ENCODE data around the gene AVP.
A peak's percentile ranks its signal among the peaks of the same experiment; 100 is the strongest.
"Not testable (repeated sequence)": the region's sequence is repeated elsewhere in the genome, so short reads cannot be mapped to it uniquely, and the experiment has no call there.

Gene AVP

DNA sequence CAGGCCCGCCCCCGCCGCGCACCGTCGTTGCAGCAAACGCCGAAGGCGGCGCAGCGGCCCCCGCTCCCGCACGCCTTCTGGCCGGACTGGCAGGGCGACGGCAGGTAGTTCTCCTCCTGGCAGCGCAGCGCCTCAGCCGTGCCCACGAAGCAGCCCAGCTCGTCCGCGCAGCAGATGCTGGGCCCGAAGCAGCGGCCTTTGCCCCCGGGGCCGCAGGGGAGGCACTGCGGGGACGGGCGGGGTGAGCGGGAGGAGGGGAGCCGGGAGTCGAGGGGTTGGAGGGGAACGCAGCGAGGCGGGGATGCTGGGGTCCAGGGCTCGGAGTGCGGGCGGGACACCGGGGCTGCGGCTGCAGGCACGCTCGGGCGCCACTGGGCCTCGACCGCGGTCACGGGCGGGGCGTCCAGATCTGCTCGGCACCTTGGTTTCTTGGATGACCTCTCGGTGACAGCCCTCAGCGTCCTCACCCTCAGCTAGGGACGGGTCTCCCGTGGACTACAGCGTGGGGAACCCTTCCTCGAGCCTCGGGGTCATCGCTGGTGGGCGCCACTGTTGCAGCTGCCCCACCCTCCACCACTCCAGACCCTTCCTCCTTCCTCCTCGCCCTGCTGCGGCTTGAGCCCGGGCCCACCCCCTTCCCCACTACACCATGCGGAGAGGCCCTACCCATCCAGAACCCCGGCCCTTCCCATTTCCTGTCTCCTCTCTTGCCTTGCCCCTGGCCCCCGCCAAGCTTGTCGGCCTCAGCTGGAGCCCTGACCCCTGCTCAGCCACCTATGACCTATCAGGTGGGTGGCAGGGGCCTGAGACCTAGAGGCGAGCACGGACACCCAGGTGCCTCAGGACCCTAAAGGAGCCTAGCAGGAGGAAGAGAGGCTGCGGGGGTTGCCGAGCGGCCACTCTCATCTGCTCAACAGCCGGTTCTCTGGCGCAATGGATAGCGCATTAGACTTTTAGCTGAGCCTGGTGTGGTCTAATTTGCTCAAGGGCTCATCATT lies 1.3 kb downstream of the AVP start:
- DNase-seq = no peak

- no peak for DNase-seq
These were observed 2.1 kb downstream of the AVP start for GRCh38 chr20:3082306-3082951.

DNA sequence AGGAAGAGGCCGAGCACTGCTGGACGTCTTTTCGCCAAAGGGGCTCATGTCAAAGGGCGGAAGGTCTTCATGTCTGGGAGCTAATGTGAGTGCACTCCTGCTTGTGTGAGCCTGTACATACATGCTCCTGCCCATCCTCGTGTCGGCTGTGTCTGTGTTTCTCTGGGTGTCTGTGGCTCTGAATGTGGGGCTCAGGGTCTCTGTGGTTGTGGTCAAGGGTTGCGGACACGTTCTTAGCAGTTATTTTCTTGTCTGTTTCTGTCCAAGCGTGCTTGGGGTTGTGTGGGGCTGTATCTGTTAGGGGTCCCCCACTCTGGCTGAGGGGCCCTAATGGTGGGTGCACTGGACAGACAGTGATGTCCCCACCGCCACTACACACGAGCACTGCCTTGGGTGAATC lies 2.9 kb downstream of the AVP start:
- no peak for DNase-seq

DNA sequence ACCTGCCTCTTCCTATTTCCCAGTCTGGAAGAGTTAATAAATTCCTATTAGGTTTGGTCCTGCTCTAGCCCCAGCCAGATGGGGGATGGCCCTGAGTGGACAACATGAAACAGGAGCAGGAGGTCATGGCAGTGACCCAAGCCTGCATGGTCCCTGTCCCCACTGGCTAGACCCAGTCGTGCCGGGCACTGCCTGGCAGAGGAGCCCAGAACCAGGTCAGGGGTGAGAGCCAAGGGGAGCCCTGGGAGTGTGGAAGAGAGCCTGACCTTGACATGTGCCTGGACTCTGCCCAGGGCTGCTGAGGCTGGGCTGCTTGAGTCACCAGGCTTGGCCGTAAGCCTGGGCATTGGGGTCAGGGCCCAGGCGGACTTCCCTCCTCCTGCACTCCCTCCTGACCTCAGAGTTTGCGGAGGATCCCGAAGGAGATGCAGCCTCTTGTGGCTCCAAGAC lies 3.6 kb downstream of the AVP start:
- DNase-seq = no peak

GRCh38 chr20:3077618-3078134 lies 6.8 kb downstream of the AVP start:
- no peak for DNase-seq

- DNase-seq = not testable (repeated sequence)
These were observed 9.2 kb downstream of the AVP start for GRCh38 chr20:3075315-3075714.

DNA sequence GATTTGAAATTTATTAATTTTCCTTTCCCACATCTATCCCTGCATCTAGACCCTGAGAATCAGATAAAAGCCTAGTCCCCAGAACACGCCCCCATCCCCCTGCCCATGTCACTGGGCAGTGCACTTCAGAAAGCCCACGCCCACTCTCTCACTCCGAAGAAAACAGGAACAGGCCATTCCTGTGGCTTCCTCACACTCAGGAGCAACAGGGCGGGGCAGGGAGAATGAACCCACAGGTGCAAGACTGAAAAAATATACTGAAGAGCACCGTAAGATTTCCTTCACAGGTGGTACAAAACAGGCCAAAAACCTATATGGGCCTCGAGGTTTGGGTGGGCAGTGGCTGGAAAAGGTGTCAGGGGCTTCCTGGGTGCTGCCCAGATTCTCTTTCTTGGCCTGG lies 9.7 kb downstream of the AVP start:
- no peak for DNase-seq

GRCh38 chr20:3073251-3073643 lies 11.3 kb downstream of the AVP start:
- not testable (repeated sequence) for DNase-seq

DNA sequence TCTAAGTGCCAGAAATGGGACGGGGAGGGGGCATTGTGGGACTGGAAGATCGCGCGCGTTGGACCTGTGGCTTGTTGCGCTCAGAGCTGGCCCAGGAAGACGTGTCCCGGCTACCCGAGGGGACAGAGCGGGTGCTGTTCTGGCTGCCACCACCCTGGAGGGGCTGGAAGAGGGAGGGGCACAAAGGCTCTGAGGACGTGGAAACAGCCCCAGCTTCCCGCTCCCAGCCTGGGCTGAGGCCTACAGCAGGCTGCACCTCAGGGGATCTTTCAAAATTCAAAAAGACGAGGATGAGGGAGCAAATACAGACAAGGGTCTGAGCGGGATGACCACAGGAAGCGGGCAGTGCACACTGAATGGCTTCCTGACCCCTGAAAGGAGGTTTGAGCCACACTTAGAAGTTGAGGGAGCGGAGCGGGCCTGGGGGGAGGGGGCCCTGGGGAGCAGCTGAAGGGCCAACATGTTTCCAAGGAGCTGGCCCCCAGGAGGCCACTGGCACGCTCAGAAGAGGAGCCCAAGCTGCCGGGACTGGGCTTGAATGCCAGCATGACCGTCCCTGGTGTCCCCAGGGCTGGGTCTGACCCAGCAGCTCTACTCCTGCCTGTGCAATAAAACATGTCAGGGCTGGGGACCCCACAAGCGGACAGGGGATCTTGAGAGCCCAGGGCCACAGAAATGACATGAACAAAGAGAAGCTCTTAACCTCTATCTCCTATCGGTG lies 11.8 kb downstream of the AVP start:
- no peak for DNase-seq

DNA sequence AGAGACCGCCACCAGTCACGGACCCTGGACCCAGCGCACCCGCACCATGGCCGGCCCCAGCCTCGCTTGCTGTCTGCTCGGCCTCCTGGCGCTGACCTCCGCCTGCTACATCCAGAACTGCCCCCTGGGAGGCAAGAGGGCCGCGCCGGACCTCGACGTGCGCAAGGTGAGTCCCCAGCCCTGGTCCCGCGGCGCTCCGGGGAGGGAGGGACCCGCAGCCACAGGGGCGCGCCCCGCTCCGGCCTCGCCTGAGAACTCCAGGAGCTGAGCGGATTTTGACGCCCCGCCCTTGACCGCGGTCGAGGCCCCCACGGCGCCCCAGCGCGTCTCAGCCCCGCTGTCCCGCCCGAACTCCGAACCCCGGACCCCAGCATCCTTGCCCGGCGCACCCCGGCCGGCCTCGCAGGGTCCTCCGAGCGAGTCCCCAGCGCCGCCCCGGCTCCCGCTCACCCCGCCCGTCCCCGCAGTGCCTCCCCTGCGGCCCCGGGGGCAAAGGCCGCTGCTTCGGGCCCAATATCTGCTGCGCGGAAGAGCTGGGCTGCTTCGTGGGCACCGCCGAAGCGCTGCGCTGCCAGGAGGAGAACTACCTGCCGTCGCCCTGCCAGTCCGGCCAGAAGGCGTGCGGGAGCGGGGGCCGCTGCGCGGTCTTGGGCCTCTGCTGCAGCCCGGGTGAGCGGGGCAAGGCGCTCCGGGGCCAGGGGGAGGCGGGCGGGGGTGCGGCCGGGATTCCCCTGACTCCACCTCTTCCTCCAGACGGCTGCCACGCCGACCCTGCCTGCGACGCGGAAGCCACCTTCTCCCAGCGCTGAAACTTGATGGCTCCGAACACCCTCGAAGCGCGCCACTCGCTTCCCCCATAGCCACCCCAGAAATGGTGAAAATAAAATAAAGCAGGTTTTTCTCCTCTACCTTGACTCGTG lies 12.7 kb downstream of the AVP start, which contains the start of gene OXT:
Gene OXT, plus strand, starts transcription at position 11 of the 920 bp plus-strand sequence. Its CDS starts 36 bp downstream, at position 47.
- peak; percentile 64 for DNase-seq

- no peak for DNase-seq
These were observed 13.3 kb downstream of the AVP start for GRCh38 chr20:3071266-3071609.

GRCh38 chr20:3070725-3071124 lies 13.8 kb downstream of the AVP start:
- no peak for DNase-seq

- peak; percentile 34 for DNase-seq
These were observed 15.3 kb downstream of the AVP start for GRCh38 chr20:3068986-3069900.

DNA sequence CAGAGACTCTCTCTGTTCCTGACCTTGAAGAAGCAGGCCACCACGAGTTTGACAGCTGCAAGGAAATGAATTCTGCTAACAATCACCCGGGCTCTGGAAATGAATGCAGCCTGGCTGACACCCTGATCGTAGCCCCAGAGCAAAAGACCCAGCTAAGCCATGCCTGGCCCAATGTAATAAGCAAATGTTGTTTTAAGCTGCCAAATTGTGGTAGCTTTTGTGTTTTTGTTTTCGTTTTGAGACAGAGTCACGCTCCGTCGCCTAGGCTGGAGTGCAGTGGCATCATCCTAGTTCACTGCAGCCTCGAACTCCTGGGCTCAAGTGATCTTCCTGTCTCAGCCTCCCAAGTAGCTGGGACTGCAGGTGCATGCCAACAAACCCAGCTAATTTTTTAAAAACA lies 16.4 kb downstream of the AVP start:
- DNase-seq = no peak

DNA sequence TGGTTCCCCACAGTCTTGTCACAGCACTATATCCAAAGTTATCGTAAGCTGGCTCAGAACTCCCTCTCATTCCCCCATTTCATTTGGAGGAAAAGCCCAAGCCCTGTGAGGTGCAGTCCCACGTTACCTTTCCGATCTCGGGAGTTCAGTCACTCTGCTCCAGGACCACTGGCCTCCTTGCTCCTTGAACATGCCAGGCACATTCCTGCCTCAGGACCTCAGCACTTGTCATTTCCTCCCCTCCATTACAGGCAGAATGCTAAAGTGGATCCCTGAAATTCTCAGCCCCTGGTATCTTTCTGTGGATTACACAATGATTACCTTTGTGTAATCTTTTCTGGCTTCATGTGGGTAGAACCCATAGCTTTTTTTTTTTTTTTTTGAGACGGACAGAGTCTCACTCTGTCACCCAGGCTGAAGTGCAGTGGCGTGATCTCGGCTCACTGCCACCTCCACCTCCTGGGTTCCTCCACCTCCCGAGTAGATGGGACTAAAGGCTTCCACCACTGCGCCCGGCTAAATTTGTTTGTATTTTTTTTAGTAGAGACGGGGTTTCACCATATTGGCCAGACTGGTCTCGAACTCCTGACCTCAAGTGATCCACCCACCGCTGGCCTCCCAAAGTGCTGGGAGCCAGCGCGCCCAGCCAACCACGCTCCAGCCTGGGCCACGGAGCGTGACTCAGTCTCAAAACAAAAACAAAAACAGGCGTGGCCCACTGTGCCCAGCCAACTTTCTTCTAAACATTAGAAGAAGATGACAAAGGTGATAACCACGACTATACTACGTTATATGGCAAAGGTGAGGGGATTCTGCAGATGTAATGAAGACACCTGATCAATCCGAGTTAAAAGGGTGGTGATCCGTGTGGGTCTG lies 17.1 kb downstream of the AVP start:
- no peak for DNase-seq

GRCh38 chr20:3064119-3064518 lies 20.4 kb downstream of the AVP start:
- DNase-seq = not testable (repeated sequence)

DNA sequence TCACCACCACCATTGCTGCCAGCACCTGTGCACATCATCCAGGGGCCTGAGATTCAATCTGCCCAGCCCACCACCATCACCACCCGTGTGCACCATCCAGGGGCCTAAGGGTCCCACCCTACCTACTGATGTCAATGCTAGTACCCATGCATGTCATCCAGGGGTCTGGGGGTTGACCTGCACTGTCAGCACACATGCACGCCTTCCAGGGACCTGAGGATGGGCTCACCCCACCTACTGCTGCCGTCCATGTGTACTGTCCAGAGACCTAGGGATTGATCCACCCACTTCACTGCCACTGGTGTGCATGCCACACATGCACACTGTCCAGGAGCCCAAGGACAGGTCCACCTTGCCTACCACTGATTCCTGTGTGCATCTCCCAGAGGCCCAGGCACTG lies 25.0 kb downstream of the AVP start:
- DNase-seq = no peak

- no peak for DNase-seq
These were observed 33.0 kb downstream of the AVP start for GRCh38 chr20:3051385-3052019.
